Right renal cortex interstitium (tissue), 3 donors: ENCODE measurements around the gene CCDC148. TPM values are rescaled to one million over a fixed set of nuclear protein-coding genes. Genes with fewer than 3 reads are reported as not detected.
"Not testable (repeated sequence)": the region's sequence is repeated elsewhere in the genome, so short reads cannot be mapped to it uniquely, and the experiment has no call there.

ENCODE experiments used
- DNase-seq, 3 donors: peaks; one replicate each; pipeline ENCODE4 v3.0.0-alpha.2; 2013; ENCODE audit warnings: low read depth in 3 of 3, low spot score in 2 of 3
- polyA plus RNA-seq, 3 donors: library from polyadenylated mRNA; unstranded; fragments of 120-200 nt; gene quantifications; one replicate each; pipeline ENCODE4 v1.2.1, GENCODE V29; 2013; ENCODE audit not compliant: insufficient read length in 3 of 3

The CCDC148 gene
- polyA plus RNA-seq, 3 donors, result 6.7 to 8.2 (median 8.0) TPM

DNA sequence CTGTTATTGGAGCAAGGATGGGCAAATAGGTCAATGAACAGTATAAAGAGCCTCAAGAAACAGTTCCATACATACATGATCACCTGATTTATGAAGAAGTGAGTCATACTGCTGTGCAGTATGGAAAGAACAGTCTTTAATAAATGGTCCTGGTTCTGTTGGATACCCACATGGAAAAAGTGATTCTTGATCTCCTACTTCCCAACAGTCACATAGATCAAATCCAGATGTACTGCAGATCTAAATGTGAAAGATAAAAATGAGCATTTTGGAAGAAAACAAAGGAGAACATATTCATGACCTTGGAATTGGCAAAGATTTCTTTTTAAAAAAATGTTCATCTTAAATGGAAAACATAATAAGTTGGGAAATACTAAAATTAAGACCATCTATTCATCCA is 75.8 kb downstream of the CCDC148 start:
- no peak for DNase-seq

DNA sequence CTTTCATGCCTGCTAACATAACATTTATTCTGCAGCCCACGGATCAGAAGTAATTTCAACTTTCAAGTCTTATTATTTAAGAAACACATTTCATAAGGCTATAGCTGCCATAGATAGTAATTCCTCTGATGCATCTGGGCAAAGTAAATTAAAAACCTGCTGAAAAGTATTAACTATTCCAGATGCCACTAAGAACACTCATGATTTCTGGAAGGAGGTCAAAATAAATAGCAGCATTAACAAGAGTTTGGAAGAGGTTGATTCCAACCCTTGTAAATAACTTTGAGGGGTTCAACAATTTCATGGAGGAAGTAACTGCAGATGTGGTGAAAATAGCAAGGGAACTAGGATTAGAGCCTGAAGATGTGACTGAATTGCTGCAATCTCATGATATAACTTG is 77.6 kb downstream of the CCDC148 start:
- no peak for DNase-seq

GRCh38 chr2:158366342-158366741 is 90.2 kb downstream of the CCDC148 start:
- DNase-seq, result no peak

DNA sequence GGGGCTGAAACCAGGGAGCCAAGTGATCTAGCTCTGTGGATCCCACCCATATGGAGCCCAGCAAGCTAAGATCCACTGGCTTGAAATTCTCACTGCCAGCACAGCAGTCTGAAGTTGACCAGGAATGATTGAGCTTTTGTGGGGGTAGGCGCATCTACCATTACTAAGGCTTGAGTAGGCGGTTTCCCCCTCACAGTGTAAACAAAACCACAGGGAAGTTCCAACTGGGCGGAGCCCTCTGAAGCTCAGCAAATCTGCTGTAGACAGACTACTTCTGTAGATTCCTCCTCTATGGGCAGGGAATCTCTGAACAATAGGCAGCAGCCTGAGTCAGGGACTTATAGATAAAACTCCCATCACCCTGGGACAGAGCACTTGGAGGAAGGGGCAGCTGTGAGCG is 96.7 kb downstream of the CCDC148 start:
- no peak for DNase-seq

- no peak for DNase-seq
Observed at GRCh38 chr2:158357699-158358098, 98.9 kb downstream of the CCDC148 start.

DNA sequence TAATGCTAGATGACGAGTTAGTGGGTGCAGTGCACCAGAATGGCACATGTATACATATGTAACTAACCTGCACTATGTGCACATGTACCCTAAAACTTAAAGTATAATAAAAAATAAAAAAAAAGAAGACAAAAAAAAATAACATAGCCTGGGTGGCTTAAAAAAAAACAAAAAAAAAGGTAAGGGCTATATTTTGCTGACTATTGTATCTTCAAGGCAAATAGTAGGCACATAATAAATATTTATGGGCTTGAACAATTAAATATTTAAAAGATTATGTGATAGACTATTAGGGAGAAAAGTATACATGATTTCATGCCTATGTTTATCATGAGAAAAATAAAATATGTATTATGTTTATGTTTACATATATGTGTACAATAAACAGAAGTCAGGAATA is 99.4 kb downstream of the CCDC148 start:
- DNase-seq, result no peak

- not testable (repeated sequence) for DNase-seq
Observed at GRCh38 chr2:158351466-158351816, 105.1 kb downstream of the CCDC148 start.

DNA sequence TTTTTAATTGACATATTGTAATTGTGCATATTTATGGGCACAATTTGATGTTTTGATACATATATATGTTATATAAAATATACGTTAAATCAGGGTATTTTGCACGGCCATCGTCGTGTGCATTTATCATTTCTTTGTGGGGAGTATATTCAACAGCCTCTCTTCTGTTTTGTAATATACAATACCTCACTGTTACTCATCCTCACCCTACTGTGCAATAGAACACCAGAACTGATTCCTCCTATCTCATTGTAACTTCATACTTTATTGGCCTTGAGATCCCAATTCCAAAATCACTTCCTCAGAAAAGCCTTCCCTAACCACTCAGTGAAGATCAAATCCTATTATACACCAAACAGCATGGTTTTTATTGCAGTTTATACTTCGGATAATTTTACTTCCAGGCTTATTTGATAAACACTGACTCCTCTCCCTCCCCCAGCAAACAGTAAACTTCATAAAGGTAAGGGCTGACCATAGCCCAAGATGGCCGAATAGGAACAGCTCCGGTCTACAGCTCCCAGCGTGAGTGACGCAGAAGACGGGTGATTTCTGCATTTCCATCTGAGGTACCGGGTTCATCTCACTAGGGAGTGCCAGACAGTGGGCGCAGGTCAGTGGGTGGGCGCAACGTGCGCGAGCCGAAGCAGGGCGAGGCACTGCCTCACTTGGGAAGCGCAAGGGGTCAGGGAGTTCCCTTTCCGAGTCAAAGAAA is 105.6 kb downstream of the CCDC148 start:
- not testable (repeated sequence) for DNase-seq

GRCh38 chr2:158346032-158346431 is 110.5 kb downstream of the CCDC148 start:
- DNase-seq, result no peak

DNA sequence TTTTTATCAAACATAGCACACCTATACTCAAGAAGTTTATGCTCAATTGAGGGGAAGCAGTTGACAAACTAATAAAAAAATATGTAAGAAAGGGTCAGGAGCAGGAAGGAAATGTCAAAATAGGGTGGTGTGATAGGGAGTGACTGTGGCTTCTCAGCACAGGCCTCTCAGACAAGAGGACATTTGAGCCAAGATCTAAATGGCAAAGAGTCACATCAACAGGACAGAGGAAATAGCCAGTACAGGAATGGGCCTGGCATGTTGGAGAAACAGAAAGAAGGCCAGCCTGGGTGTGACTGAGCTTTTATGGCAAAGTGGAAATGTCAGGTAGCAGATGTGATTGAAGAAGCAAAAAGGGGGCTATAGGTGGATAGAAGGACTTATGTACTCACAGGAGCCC is 117.0 kb downstream of the CCDC148 start:
- no peak for DNase-seq

DNA sequence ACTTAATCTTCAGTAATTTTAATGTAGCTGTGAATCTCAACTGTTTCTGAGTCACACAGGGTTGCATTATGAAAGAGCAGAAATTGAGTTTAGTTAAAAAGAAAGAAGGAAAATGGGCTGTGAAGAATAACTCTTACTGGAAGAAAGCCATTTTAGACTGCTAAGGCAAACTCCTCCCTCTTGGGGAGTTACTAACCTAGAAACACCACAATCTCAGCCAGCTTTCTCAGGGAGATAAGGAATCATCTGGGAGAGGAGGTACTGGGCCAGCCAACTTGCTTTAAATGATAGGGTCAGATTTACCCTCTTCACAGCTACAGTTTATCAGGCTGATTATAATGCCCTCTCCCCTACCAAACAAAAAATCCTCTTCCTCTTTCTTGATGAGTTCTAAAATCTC is 119.5 kb downstream of the CCDC148 start:
- DNase-seq, result no peak

- not testable (repeated sequence) for DNase-seq
Observed at GRCh38 chr2:158331799-158332198, 124.8 kb downstream of the CCDC148 start.

- no peak for DNase-seq
Observed at GRCh38 chr2:158325782-158326340, 130.7 kb downstream of the CCDC148 start.

GRCh38 chr2:158325031-158325781 is 131.3 kb downstream of the CCDC148 start:
- no peak for DNase-seq

GRCh38 chr2:158323381-158323780 is 133.2 kb downstream of the CCDC148 start:
- DNase-seq, result no peak

- no peak for DNase-seq
Observed at GRCh38 chr2:158321264-158321663, 135.3 kb downstream of the CCDC148 start.

DNA sequence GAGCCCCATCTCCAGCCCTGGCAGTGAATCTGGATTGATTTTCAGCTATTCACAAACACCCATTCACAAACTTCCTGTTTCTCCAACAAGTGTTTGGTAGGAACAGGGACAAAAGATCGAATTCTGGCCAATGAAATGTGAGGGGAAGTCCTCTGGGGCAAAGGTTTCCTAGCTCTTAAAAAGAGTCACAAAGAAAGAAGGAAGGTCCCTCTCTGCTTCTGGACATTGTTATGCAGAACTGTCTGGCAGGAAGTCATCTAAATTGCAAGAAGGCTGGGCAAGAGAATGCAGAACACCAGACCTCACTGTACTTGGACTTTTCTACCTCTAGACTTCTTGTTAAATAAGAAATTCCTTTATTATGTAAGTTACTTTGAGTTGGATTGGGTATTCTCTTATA is 137.3 kb downstream of the CCDC148 start:
- DNase-seq, result no peak

DNA sequence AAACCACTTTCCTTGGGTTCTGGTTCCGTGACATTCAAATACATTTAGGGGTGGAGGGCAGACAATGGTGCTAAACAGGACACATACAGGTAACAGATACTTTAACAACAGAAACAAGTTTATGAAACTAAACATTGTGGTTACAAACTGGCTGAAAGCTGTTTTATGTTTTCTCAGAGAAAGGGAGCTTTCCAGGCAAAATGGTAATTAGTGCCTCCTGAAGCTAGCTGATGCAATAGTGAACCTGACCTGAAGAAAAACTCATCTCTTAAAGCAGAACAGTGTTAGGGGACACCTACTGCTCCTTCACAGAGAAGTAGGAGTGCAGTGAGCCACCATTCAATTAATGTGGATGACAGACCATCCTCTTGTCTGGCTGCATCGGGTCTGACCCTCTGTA is 138.9 kb downstream of the CCDC148 start:
- DNase-seq, result no peak

DNA sequence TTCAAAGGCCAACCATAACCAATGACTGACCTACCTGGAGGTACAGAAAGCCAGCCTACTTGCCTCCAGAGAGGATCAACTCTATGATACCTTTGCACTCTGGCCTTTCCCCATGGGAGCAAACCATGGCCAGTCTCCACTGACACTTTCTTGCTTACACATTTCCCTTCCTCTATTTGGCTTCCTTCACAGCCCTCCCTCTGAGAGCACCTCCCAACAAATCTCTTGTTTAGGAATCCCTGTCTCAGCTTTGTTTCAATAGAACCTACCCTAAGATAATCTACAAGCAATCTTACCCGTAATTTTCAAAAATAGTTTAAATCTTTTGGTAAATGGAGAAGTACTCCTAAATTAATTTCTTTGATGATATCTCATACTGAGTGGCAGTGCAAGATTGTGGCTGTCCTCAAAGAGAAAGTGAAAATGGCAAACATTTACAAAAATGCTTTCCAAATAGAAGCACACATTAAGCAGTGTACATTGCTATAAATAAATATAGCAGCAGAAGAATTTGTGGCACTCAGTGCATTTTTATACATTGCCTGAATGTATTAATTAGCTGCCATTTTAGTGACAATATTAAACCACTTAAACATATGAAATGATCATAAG is 140.6 kb downstream of the CCDC148 start:
- DNase-seq, result no peak

DNA sequence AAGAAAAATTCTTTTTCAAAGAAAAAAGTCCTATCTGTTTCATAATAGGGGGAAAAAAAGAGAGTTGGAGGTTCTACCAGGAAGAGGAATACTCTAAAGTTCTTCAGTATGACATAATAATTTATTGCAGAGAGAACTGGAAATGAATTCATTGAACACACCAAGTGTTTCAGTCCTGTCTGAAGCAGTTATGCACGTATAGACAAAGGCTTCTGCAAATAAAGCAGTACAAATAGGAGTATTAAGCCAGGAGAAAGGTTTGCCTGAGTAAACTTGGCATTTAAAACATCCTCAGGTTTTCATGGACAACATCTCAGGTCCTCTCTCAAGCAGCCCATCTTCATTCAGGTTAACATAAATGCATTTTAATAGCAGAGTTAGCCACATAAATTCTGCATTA is 141.6 kb downstream of the CCDC148 start:
- DNase-seq, result no peak

DNA sequence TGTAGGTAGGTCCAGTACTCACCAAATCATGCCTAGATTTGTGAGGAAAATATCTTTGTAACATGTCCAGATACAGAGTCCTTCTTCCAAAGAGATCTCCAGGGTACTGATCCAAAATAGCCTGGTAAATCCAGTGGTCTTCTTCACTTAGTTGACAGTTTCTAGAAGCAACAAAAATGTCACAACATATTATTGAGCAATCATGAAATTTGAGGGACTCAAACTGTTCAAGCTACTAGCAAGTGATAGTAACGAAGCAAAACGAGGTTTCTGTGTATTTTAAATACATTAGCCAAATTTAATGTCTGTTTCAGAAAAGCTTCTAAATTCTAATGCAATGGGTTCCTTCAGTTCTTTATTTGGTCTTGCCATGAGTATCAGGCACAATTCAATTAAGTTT is 142.8 kb downstream of the CCDC148 start:
- no peak for DNase-seq

DNA sequence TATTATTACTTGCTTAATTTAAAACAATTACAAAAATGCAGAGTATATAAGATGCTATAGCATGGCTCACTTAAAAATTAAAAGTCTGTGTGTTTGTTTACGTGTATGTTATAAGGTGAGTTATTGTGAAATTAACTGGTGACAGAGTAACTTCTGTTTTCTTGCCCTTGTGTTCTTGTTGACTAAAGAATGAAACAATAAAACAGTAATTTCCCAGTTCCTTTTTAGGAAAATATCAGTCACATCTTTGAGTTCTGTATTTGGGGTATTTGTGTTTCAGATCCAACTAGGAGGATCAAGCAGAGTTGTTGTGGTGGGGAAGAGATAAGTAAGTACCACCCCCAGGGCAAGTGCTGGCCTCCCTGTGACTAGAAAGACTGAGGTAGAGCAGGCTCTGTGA is 143.6 kb downstream of the CCDC148 start:
- DNase-seq, result no peak
